ENCODE results near the gene SKA3. TPM values are rescaled to one million over a fixed set of nuclear protein-coding genes. Genes with fewer than 3 reads are reported as not detected.
"Not testable (repeated sequence)": the region's sequence is repeated elsewhere in the genome, so short reads cannot be mapped to it uniquely, and the experiment has no call there.

The SKA3 gene
- total RNA-seq, 1 donor from 2014 or later = 14.3 TPM

- no peaks in the 10 kb centered on the region for H3K27me3 Mint-ChIP-seq
- H3K4me3 Mint-ChIP-seq (ENCODE audit: low read depth) = no peak overlapping the region
- peaks cover 4% of the 10 kb centered on the region for H3K4me1 Mint-ChIP-seq (ENCODE audit: low read depth)
- no peak for TF ChIP-seq CTCF (IDR thresholded peaks at IDR 0.05; ENCODE audit: unreplicated experiment)
- peak overlapping the region; percentile 7 for H3K27ac Mint-ChIP-seq
- H3K36me3 Mint-ChIP-seq (ENCODE audit: insufficient read depth) = peaks cover 2% of the 10 kb centered on the region
- H3K9me3 Mint-ChIP-seq (ENCODE audit: low read depth) = peaks cover 14% of the 10 kb centered on the region
- DNase-seq (ENCODE audit: low spot score, unreplicated experiment) = no peak
Measured at GRCh38 chr13:21202767-21203531, 26.6 kb upstream of the SKA3 start.

- not testable (repeated sequence) for H3K36me3 Mint-ChIP-seq (ENCODE audit: insufficient read depth); H3K4me1 Mint-ChIP-seq (ENCODE audit: low read depth); H3K27ac Mint-ChIP-seq; H3K4me3 Mint-ChIP-seq (ENCODE audit: low read depth); DNase-seq (ENCODE audit: low spot score, unreplicated experiment); H3K27me3 Mint-ChIP-seq
- H3K9me3 Mint-ChIP-seq (ENCODE audit: low read depth) = peaks cover 14% of the 10 kb centered on the region
Measured at GRCh38 chr13:21201456-21202190, 25.3 kb upstream of the SKA3 start.

GRCh38 chr13:21198391-21198790 is 22.0 kb upstream of the SKA3 start:
- DNase-seq (ENCODE audit: low spot score, unreplicated experiment); H3K4me3 Mint-ChIP-seq (ENCODE audit: low read depth); H3K27ac Mint-ChIP-seq; H3K36me3 Mint-ChIP-seq (ENCODE audit: insufficient read depth); H3K27me3 Mint-ChIP-seq; H3K4me1 Mint-ChIP-seq (ENCODE audit: low read depth): not testable (repeated sequence)
- H3K9me3 Mint-ChIP-seq (ENCODE audit: low read depth) = peaks cover 14% of the 10 kb centered on the region

- peaks cover 14% of the 10 kb centered on the region for H3K9me3 Mint-ChIP-seq (ENCODE audit: low read depth)
- H3K4me1 Mint-ChIP-seq (ENCODE audit: low read depth); DNase-seq (ENCODE audit: low spot score, unreplicated experiment); H3K36me3 Mint-ChIP-seq (ENCODE audit: insufficient read depth); H3K4me3 Mint-ChIP-seq (ENCODE audit: low read depth); H3K27me3 Mint-ChIP-seq; H3K27ac Mint-ChIP-seq: not testable (repeated sequence)
Measured at GRCh38 chr13:21197606-21198225, 21.4 kb upstream of the SKA3 start.

- H3K27ac Mint-ChIP-seq; H3K36me3 Mint-ChIP-seq (ENCODE audit: insufficient read depth); H3K9me3 Mint-ChIP-seq (ENCODE audit: low read depth); H3K4me3 Mint-ChIP-seq (ENCODE audit: low read depth); H3K4me1 Mint-ChIP-seq (ENCODE audit: low read depth); DNase-seq (ENCODE audit: low spot score, unreplicated experiment); H3K27me3 Mint-ChIP-seq: not testable (repeated sequence)
Measured at GRCh38 chr13:21194756-21195155, 18.4 kb upstream of the SKA3 start.

- not testable (repeated sequence) for H3K36me3 Mint-ChIP-seq (ENCODE audit: insufficient read depth); DNase-seq (ENCODE audit: low spot score, unreplicated experiment); H3K4me1 Mint-ChIP-seq (ENCODE audit: low read depth); H3K9me3 Mint-ChIP-seq (ENCODE audit: low read depth); H3K4me3 Mint-ChIP-seq (ENCODE audit: low read depth); H3K27ac Mint-ChIP-seq; H3K27me3 Mint-ChIP-seq
Measured at GRCh38 chr13:21186410-21186809, 10.1 kb upstream of the SKA3 start.

- Mint-ChIP-seq H3K9me3 (ENCODE audit: low read depth) (peaks cover 10% of the 10 kb centered on the region), H3K4me3 (ENCODE audit: low read depth) (no peak overlapping the region), H3K27me3 (no peaks in the 10 kb centered on the region), H3K27ac (no peak overlapping the region), H3K36me3 (ENCODE audit: insufficient read depth) (peaks cover 9% of the 10 kb centered on the region), H3K4me1 (ENCODE audit: low read depth) (peaks cover 6% of the 10 kb centered on the region)
- no peak for DNase-seq (ENCODE audit: low spot score, unreplicated experiment)
- TF ChIP-seq CTCF (IDR thresholded peaks at IDR 0.05; ENCODE audit: unreplicated experiment) = no peak
Measured at GRCh38 chr13:21181671-21182070, 5.3 kb upstream of the SKA3 start.
